Neural cell (in vitro differentiated cells): Measurements from ENCODE around the gene NETO1.

Experiments
- EP300 ChIP-seq: fragments of 450-650 bp; conservative IDR thresholded peaks from 2 replicates; pipeline ENCODE4 v1.6.1; 2014; ENCODE audit warnings: antibody characterized with exemption, mild to moderate bottlenecking, moderate library complexity; ENCODE audit not compliant: poor library complexity, severe bottlenecking
- EZH2 ChIP-seq: fragments of 200-600, 300-800 bp; shearing (Covaris generic), sonication (generic); IDR thresholded peaks from 2 replicates; pipeline ENCODE4 v1.6.1; 2014; ENCODE audit warnings: antibody characterized with exemption, low read length, borderline replicate concordance, mild to moderate bottlenecking; ENCODE audit not compliant: insufficient read depth, poor library complexity, severe bottlenecking
- MXI1 ChIP-seq: fragments of 450-650 bp; conservative IDR thresholded peaks from 2 replicates; pipeline ENCODE4 v1.6.1; 2014; ENCODE audit warnings: antibody characterized with exemption, mild to moderate bottlenecking; ENCODE audit not compliant: poor library complexity, severe bottlenecking
- RAD21 ChIP-seq: fragments of 450-650 bp; conservative IDR thresholded peaks from 2 replicates; pipeline ENCODE4 v1.6.1; 2014; ENCODE audit warnings: antibody characterized with exemption, mild to moderate bottlenecking, moderate library complexity
- TAF1 ChIP-seq: IDR thresholded peaks from 2 replicates; pipeline ENCODE4 v1.6.1; 2012; ENCODE audit warnings: low read depth
- TF ChIP-seq, protein P1 (sequence below): fragments of 450-650 bp; IDR thresholded peaks from 2 replicates; pipeline ENCODE4 v1.5.1; 2014; ENCODE audit warnings: antibody characterized with exemption, mild to moderate bottlenecking, moderate library complexity; ENCODE audit not compliant: poor library complexity, severe bottlenecking
- TF ChIP-seq, protein P2 (sequence below): IDR thresholded peaks from 2 replicates; pipeline ENCODE4 v1.6.1; 2012; ENCODE audit warnings: borderline replicate concordance

DNA sequence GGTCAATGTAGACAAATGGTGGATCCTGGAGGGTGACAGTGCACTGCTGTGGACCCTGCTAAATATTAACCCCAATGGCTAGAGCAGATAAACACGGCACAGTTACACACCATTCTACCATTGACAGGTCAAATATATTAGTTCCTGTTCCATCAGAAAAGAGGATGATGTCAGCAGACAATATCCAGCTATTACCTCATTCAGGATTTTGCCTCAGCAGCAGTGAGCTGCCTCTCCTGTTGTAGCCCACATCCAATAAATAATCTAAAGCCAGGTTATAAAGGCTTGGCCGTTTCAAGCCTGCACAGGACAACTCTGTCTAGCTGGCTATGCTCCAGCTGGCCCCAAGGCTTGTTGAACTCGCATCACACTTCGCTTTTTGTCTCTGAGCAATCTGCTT lies 31.6 kb upstream of the NETO1 start:
- TF ChIP-seq EZH2 (no peak), TAF1 (no peak), EP300 (no peak), MXI1 (no peak), RAD21 (no peak)
- TF ChIP-seq, protein P1, sequence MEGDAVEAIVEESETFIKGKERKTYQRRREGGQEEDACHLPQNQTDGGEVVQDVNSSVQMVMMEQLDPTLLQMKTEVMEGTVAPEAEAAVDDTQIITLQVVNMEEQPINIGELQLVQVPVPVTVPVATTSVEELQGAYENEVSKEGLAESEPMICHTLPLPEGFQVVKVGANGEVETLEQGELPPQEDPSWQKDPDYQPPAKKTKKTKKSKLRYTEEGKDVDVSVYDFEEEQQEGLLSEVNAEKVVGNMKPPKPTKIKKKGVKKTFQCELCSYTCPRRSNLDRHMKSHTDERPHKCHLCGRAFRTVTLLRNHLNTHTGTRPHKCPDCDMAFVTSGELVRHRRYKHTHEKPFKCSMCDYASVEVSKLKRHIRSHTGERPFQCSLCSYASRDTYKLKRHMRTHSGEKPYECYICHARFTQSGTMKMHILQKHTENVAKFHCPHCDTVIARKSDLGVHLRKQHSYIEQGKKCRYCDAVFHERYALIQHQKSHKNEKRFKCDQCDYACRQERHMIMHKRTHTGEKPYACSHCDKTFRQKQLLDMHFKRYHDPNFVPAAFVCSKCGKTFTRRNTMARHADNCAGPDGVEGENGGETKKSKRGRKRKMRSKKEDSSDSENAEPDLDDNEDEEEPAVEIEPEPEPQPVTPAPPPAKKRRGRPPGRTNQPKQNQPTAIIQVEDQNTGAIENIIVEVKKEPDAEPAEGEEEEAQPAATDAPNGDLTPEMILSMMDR, result no peak
- TF ChIP-seq, protein P2, sequence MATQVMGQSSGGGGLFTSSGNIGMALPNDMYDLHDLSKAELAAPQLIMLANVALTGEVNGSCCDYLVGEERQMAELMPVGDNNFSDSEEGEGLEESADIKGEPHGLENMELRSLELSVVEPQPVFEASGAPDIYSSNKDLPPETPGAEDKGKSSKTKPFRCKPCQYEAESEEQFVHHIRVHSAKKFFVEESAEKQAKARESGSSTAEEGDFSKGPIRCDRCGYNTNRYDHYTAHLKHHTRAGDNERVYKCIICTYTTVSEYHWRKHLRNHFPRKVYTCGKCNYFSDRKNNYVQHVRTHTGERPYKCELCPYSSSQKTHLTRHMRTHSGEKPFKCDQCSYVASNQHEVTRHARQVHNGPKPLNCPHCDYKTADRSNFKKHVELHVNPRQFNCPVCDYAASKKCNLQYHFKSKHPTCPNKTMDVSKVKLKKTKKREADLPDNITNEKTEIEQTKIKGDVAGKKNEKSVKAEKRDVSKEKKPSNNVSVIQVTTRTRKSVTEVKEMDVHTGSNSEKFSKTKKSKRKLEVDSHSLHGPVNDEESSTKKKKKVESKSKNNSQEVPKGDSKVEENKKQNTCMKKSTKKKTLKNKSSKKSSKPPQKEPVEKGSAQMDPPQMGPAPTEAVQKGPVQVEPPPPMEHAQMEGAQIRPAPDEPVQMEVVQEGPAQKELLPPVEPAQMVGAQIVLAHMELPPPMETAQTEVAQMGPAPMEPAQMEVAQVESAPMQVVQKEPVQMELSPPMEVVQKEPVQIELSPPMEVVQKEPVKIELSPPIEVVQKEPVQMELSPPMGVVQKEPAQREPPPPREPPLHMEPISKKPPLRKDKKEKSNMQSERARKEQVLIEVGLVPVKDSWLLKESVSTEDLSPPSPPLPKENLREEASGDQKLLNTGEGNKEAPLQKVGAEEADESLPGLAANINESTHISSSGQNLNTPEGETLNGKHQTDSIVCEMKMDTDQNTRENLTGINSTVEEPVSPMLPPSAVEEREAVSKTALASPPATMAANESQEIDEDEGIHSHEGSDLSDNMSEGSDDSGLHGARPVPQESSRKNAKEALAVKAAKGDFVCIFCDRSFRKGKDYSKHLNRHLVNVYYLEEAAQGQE, result no peak
